Spinal cord (tissue), 10 donors: ENCODE measurements around the gene FOXL2. TPM values are rescaled to one million over a fixed set of nuclear protein-coding genes. Genes with fewer than 3 reads are reported as not detected.

Experiments
- DNase-seq, 6 donors: peaks; one replicate each; pipeline versions ENCODE4 v3.0.0 to v3.0.0-alpha.2; 2013 to 2015; ENCODE audit warnings: low spot score in 6 of 6, low read depth in 4 of 6
- H3K27ac ChIP-seq: one replicate; pipeline ENCODE4 v1.5.1; 2013; ENCODE audit warnings: low read depth, low read length, control low read depth
- H3K27me3 ChIP-seq: one replicate; pipeline ENCODE4 v1.6.1; 2013; ENCODE audit warnings: low read length; ENCODE audit not compliant: control insufficient read depth, insufficient read depth
- H3K36me3 ChIP-seq: one replicate; pipeline ENCODE4 v1.6.1; 2013; ENCODE audit warnings: low read length; ENCODE audit not compliant: control insufficient read depth, insufficient read depth
- H3K4me1 ChIP-seq: one replicate; pipeline ENCODE4 v1.6.1; 2013; ENCODE audit warnings: low read length; ENCODE audit not compliant: control insufficient read depth, insufficient read depth
- H3K4me3 ChIP-seq: one replicate; pipeline ENCODE4 v1.5.1; 2013; ENCODE audit warnings: low read depth, low read length, control low read depth
- H3K9me3 ChIP-seq: one replicate; pipeline ENCODE4 v1.6.1; 2013; ENCODE audit warnings: low read length; ENCODE audit not compliant: control insufficient read depth, insufficient read depth
- WGBS: methylation state at CpG from one replicate; pipeline ENCODE4 v1.1.5; 2013; ENCODE audit warnings: missing lambda C conversion rate; ENCODE audit not compliant: insufficient coverage; 5-methylcytosine and 5-hydroxymethylcytosine counted together
- polyA plus RNA-seq, 2 donors: library from polyadenylated mRNA; unstranded; fragments of 120-200 nt; gene quantifications; one replicate each; pipeline ENCODE4 v1.2.1, GENCODE V29; 2013; ENCODE audit not compliant: insufficient read length in 2 of 2
- total RNA-seq, 2 donors: library from RNA; depleted of rRNA in 1 of 2; stranded (reverse); fragments of 120-200 nt in 1 of 2; fragments of >200 nt in 1 of 2; gene quantifications; one replicate each; pipeline versions ENCODE4 v1.2.3 to v1.2.4, GENCODE V29; 2013 to 2014
- donor health status: healthy.

The FOXL2 gene
- total and polyA plus RNA-seq, 4 donors: 0.30 to 1.2 (median 0.90) TPM

DNA sequence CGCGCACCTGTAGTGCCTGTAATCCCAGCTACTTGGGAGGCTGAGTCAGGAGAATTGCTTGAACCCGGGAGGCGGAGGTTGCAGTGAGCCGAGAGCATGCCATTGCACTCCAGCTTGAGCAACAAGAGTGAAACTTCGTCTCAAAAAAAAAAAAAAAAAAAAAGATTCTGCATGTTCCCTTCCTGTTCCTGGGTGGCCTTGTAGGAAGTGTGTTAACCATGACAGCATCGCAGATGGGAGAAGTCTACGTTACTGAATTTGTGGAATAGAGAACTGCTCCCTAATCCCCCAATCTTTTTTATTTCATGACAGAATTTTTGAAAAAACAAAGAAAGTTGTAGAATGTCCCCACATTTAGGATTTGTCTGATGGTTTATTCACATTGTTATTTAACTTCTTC, 45.4 kb downstream of the FOXL2 start:
- Histone ChIP-seq H3K27ac (no peak overlapping the region), H3K9me3 (no peaks in the 10 kb centered on the region), H3K27me3 (no peaks in the 10 kb centered on the region), H3K36me3 (no peaks in the 10 kb centered on the region), H3K4me1 (no peaks in the 10 kb centered on the region), H3K4me3 (no peak overlapping the region)
- DNase-seq: no peak
- WGBS: 67% methylated on average over 3 of the region's 8 CpGs

DNA sequence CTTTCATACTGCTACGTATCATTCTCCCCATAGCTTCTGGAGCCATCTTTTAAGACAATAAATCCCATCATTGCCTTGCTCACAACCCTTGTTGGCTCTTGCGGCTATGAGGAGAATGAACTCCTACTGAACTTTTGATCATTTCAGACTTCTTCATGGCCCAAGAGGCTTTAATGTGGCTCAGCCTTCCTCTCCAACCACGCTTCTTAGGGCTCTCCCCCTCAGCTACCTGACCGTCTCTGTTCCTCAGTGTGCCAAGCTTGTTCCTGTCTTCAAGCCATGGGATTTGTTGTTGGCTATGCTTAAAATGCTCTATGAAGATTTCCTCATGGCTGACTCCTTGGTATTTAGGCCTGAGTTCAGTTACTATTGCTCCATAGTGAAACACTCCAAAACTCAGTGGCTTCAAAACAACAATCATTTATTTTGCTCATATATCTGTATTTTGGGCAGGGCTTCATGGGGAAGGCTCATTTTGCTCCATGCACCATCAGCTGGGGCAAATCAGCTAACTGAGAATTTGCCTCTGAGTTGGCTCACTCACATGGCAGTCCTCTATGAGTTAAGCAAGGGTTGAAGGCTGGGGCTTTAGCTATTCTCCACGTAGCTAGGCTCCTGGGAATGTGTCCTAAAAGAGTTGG, 47.5 kb downstream of the FOXL2 start:
- Histone ChIP-seq H3K4me3 (no peak overlapping the region), H3K27me3 (no peaks in the 10 kb centered on the region), H3K27ac (no peak overlapping the region), H3K9me3 (no peaks in the 10 kb centered on the region), H3K36me3 (no peaks in the 10 kb centered on the region), H3K4me1 (no peaks in the 10 kb centered on the region)
- 83% methylated on average over 3 of the region's 5 CpGs for WGBS
- DNase-seq: no peak

GRCh38 chr3:138898708-138899107, 48.2 kb downstream of the FOXL2 start:
- Histone ChIP-seq H3K9me3 (no peaks in the 10 kb centered on the region), H3K4me1 (no peaks in the 10 kb centered on the region), H3K36me3 (no peaks in the 10 kb centered on the region), H3K27ac (no peak overlapping the region), H3K4me3 (no peak overlapping the region), H3K27me3 (no peaks in the 10 kb centered on the region)
- no peak for DNase-seq

GRCh38 chr3:138898301-138898700, 48.6 kb downstream of the FOXL2 start:
- H3K4me1 ChIP-seq: no peaks in the 10 kb centered on the region
- no peak overlapping the region for H3K4me3 ChIP-seq
- no peaks in the 10 kb centered on the region for H3K36me3 ChIP-seq
- no CpG with 5 or more reads among the region's 1 CpG for whole genome bisulfite sequencing
- H3K9me3 ChIP-seq: no peaks in the 10 kb centered on the region
- H3K27me3 ChIP-seq: no peaks in the 10 kb centered on the region
- peak in 1 of 6 donors; percentile 40 for DNase-seq
- H3K27ac ChIP-seq: no peak overlapping the region

Other genes starting within 250 kb of the FOXL2 start
- gene PIK3CB, start 112.2 kb downstream of the FOXL2 start, total RNA-seq: 10 to 100 TPM; 23.5 to 76.6 TPM
- 10 to 100 TPM; 43.9 to 51.8 TPM for gene PIK3CB, start 112.2 kb downstream of the FOXL2 start, polyA plus RNA-seq
- gene FOXL2NB, start 80 bp upstream of the FOXL2 start, total RNA-seq: 1 to 10 TPM in 1 of 2 donors, under 1 TPM in 1; 0.59 to 5.2 TPM
- 1 to 10 TPM; 1.3 to 1.4 TPM for gene FOXL2NB, start 80 bp upstream of the FOXL2 start, polyA plus RNA-seq
- gene PRR23A, start 59.1 kb upstream of the FOXL2 start, total RNA-seq: not detected
- not detected for gene PRR23A, start 59.1 kb upstream of the FOXL2 start, polyA plus RNA-seq
- gene PRR23B, start 73.8 kb upstream of the FOXL2 start, total RNA-seq: not detected
- gene PRR23B, start 73.8 kb upstream of the FOXL2 start, polyA plus RNA-seq: not detected
- gene PRR23C, start 97.8 kb upstream of the FOXL2 start, total RNA-seq: not detected
- under 1 TPM; 0.10 to 0.11 TPM for gene PRR23C, start 97.8 kb upstream of the FOXL2 start, polyA plus RNA-seq